Right ventricle myocardium superior (tissue), 1 donor: Measurements from ENCODE around the gene SOX1. TPM values are rescaled to one million over a fixed set of nuclear protein-coding genes. Genes with fewer than 3 reads are reported as not detected.

Source experiments
- ATAC-seq: fragments of 200-7000 bp; cut with Tn5 transposase; one replicate; pipeline ENCODE4 v1.9.1; 2020; ENCODE audit warnings: mild to moderate bottlenecking; ENCODE audit not compliant: poor library complexity
- DNase-seq: peaks from one replicate; pipeline ENCODE4 v3.0.0-alpha.2; 2020
- intact Hi-C: fragments of 100-400 bp; cut with DNase I; formaldehyde crosslinking; loops from one replicate; pipeline ENCODE4 v1.11.2; 2022
- total RNA-seq: library from RNA; stranded (reverse); fragmentation: NEBNext Ultra II Directional; extraction: Animal tissue kit (Norgen Biotek cat#: 25700); gene quantifications from one replicate; pipeline ENCODE4 v1.2.1, GENCODE V29; 2021
- donor health status: DM: no; HTN: yes; CAD: no; lungs with severe emphysema.

The SOX1 gene
- total RNA-seq, 1 donor from 2014 or later: not detected

GRCh38 chr13:112057736-112058518 is 9.0 kb upstream of the SOX1 start:
- no peak for DNase-seq
- intact Hi-C loops: no loop called here
- no peak for ATAC-seq

- ATAC-seq (no peak), DNase-seq (no peak)
- intact Hi-C loops: no loop called here
Observed at GRCh38 chr13:112058519-112058873, 8.5 kb upstream of the SOX1 start.

DNA sequence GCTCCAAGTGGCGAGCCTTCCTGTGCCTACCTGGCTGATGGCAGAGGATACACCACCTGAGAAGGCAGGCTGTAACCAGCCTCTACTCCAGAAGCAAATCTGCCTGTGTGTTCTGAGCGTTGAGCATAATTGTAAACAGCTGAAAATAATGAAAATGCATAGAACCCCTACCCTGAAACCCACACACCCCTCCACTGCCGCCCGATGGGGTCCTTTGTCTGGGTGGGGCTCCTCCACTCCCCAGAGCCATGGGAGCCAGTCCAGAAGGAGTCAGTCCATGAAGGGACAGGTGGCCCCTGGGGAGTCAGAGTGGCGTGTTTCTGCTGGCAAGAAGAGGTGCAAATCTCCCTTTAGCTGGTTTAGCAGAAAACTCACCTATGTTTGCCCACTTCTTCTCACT is 8.0 kb upstream of the SOX1 start:
- DNase-seq (no peak), ATAC-seq (no peak)
- intact Hi-C loops: no loop called here

- intact Hi-C loops: no loop called here
- no peak for ATAC-seq
- no peak for DNase-seq
Observed at GRCh38 chr13:112059457-112060281, 7.3 kb upstream of the SOX1 start.

DNA sequence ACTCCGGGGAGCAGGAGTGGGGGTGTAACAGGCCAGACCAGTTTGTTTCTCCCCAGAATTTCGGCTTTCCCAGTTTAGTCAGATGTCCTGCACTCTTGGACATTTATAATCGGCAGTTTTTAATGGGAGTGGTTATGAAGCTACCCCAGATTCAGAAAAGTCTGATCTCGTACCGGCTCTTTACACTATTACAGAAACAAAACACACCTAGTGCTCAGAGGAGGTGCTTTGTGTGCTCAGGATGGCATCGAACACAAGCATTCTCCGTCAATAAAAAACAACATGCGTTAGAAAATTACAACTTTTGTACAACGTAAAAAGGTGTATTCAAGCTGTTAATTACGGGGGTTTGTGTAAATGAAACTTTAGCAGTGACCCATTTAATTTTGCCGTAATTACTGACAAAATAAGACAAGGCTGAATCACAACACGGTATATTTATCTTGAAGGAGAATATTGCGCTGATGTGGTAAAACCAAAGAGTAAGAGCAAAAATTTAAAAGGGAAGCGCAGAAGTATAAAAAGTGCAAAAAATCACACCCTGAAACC is 6.6 kb upstream of the SOX1 start:
- no peak for ATAC-seq

DNA sequence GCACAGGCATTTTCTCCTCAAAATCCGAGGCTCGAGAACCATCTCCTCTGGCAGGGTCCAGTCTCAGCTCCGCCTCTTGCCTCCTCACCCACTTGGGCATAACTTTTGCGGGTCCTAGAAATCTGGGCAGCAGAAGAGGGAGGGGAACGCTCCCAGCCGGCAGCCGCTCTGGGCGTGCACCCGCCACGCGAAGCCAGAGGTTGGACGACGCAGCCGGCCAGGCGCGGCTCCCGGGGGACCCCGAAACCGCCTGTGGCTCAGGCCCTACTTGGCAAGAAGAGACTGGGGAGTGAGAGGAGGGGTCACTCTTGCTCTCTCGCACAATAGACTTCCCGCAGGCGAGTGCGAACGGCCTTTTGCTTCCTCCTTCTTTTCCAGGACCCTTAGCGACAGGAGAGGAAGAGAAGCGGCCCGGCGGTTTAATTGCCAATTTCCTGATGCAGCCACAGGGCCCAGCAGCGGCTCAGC is 6.0 kb upstream of the SOX1 start:
- intact Hi-C loops: no loop called here
- ATAC-seq (no peak), DNase-seq (no peak)

More for the DNA sequence above, 6.6 kb upstream of the SOX1 start:
- DNase-seq: no peak
- intact Hi-C loops: no loop called here

DNA sequence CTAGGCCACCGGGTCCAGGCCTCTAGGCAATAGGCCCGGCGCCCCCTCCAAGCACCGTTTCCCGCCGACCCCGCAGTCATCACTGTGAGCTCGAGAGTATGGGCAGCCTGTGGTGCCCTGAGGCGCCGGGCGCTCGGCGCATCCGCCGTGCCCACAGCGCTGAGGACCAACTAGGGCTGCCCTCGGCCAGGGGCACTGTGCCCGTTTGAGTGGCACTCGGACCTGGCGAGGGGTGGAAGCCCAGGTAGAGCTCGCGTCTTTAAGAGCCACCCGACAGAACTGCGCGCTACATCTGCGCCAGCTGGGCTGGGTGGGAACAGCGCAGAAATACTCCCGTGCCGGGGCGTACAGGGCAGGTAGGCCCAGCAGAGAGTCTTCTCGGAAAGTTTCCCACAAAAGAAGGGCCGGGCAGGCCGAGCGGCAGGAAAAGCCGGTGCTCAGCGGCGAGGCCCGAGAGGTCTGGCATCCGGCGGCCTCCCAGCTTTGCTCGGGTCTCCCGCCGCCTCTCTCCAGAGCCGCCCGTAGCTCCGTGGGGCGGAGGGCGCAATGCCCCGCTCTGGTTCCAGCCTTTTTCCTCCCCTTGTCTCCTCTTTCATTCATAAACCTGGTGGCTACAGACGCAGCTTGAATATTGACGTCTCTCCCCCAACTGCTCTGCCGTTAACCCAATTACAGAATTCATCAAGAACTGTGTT is 5.4 kb upstream of the SOX1 start:
- DNase-seq (no peak), ATAC-seq (no peak)
- intact Hi-C loops: no loop called here

- intact Hi-C loops: no loop called here
- DNase-seq (no peak), ATAC-seq (no peak)
Observed at GRCh38 chr13:112062072-112062567, 4.8 kb upstream of the SOX1 start.

GRCh38 chr13:112062571-112063570 is 4.1 kb upstream of the SOX1 start:
- ATAC-seq (no peak), DNase-seq (no peak)
- intact Hi-C loops: no loop called here

- intact Hi-C loops: no loop called here
- ATAC-seq (no peak), DNase-seq (no peak)
Observed at GRCh38 chr13:112063807-112064206, 3.1 kb upstream of the SOX1 start.

DNA sequence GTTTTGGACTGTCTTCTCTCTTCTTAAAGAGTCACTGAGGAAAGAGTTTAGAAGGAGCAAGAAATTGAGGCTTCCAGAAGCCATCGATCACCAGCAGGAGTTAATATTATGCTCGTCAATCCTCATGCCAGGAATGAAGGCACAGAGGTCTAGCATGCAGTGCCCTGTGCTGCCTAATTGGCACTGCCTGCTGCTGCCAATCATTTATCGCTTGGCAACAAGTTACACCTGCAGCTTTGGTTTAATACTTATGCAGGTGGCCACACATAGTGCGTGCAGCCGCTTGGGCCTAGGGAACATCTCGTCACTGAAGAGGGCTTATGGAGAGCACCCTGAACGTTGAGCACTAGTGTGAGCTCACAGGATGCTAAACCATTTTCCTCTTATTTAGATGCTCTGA is 2.7 kb upstream of the SOX1 start:
- ATAC-seq: no peak
- intact Hi-C loops: no loop called here
- DNase-seq: no peak

DNA sequence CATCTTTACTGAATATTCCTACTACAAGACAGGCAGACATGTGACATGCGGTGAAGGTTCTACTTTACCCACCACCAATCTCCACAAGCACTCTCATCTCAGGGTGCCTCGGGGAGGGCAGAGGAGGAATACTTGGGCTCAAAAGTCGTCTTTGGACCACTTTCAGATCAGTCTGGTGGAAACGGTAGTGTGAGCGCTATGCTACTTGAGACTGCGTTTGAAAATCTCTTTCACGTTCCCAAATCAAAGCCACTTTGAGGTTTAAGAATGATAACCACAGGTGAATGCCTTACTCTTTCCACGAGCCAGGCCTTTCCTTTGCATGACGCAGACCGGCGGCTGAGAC is 1.5 kb upstream of the SOX1 start:
- ATAC-seq: no peak
- intact Hi-C loops: no loop called here
- no peak for DNase-seq

DNA sequence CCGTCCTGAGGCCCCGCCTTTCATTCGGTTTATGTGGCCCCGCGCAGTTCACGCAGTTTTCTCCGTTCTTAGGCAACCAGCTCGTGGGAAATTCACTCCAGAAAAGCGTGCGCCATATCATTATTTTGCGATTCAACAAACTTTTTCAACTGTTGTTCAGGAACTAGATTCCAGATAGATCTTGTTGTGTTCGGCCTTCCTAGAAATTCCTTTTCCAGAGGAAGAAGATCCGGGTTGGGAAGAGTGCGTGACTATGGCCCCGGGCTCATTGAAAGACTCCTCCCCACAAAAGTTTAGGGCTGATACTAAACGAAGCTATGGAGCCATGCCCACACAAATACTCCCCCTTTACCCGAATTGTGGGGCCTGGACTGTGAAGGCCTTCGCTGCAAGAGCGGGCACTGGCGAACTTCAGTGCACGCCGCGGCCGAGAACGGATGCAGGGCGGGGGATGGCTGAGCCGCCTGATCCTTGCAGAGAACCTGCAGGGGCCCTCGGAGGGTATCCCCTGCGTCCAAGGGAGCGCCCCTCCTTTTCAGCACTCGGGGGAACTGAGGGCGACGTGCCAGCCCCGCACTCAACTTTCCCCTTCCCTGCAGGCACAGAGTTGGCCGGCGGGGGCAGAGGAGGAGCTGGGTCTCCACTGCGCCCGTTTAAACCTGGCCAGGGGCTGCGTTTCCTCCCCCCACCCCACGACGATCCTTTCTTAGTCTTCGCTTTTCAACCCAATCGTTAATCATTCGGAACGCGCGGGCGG is 904 bp upstream of the SOX1 start:
- intact Hi-C loops: no loop called here
- DNase-seq: no peak
- no peak for ATAC-seq

GRCh38 chr13:112066624-112067004 is 335 bp upstream of the SOX1 start:
- peak; percentile 71 for ATAC-seq
- no peak for DNase-seq
- intact Hi-C loops: no loop called here

GRCh38 chr13:112067871-112068539 is 1.1 kb downstream of the SOX1 start:
- ATAC-seq (no peak), DNase-seq (no peak)
- intact Hi-C loops: no loop called here

- intact Hi-C loops: no loop called here
- no peak for DNase-seq
- no peak for ATAC-seq
Observed at GRCh38 chr13:112068540-112069060, 1.7 kb downstream of the SOX1 start.
